Measurements from ENCODE around the gene IRAK3.

DNA sequence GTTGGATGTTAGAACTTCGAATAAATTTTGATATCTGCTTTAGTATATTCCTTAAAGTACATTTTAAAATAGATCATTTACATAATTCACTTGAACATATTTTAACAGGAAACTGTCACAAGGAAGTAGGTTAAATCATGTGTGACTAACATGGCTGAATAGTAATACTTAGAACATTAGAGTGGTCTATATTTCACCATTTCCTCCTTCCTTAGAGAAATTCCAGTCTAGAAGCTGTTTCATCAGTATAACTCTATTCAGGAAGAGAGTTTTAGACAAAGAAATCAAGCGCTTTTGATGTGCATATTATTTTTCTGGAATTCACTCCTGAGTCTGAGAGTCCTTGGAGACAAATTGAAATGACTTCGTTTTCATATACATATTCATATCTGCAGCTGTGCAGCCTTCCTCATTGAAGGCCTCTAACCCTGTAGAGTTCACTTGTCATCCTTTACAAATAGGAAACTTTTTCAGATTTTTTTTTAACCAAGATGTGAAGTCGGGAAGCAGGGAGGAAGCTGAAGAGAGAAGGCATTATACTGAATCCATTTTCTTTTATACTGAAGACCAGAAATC, 28.4 kb downstream of the IRAK3 start:
- TF ChIP-seq, protein P1, sequence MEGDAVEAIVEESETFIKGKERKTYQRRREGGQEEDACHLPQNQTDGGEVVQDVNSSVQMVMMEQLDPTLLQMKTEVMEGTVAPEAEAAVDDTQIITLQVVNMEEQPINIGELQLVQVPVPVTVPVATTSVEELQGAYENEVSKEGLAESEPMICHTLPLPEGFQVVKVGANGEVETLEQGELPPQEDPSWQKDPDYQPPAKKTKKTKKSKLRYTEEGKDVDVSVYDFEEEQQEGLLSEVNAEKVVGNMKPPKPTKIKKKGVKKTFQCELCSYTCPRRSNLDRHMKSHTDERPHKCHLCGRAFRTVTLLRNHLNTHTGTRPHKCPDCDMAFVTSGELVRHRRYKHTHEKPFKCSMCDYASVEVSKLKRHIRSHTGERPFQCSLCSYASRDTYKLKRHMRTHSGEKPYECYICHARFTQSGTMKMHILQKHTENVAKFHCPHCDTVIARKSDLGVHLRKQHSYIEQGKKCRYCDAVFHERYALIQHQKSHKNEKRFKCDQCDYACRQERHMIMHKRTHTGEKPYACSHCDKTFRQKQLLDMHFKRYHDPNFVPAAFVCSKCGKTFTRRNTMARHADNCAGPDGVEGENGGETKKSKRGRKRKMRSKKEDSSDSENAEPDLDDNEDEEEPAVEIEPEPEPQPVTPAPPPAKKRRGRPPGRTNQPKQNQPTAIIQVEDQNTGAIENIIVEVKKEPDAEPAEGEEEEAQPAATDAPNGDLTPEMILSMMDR (IDR thresholded peaks at IDR 0.05 in 4 of 5, conservative IDR thresholded peaks at IDR 0.05 in 1 of 5): no peak
- no peak for TF ChIP-seq POLR2A (IDR thresholded peaks at IDR 0.05)

Data from gastrocnemius medialis (tissue), 4 donors.